H1 (cell line): Measurements from ENCODE around the gene SLC6A6. TPM values are rescaled to one million over a fixed set of nuclear protein-coding genes. Genes with fewer than 3 reads are reported as not detected.

Source experiments
- CTCF ChIA-PET: fragments of 300-600 bp; sonication (Branson Sonifier 250); formaldehyde crosslinking; loops from one replicate; lab custom pipeline; 2021; ENCODE audit not compliant: partially characterized antibody; lab: Charles Lee
- POLR2A ChIA-PET: fragments of 300-600 bp; sonication (Branson Sonifier 250); formaldehyde crosslinking; loops from one replicate; lab custom pipeline; 2021; ENCODE audit warnings: inconsistent platforms; ENCODE audit not compliant: partially characterized antibody; lab: Charles Lee
- DNase-seq, 2 experiments: peaks; one replicate each; pipeline versions ENCODE4 v3.0.0 to v3.0.0-alpha.2; 2010 to 2022; ENCODE audit warnings: low spot score in 2 of 2, low read depth in 1 of 2, mixed read lengths in 1 of 2
- FAIRE-seq: peaks from 2 replicates; lab custom pipeline; 2011; peaks lifted over from hg19 to GRCh38; lab: Jason Lieb, UNC
- H2AFZ ChIP-seq: 2 replicates; pipeline ENCODE4 v1.8.1; 2012; ENCODE audit warnings: low read length, inconsistent platforms
- H2AK5ac ChIP-seq: 2 replicates; pipeline ENCODE4 v1.6.1; 2013; ENCODE audit warnings: low read depth, low read length
- H2BK120ac ChIP-seq: replicated peaks from 2 replicates; pipeline ENCODE3; 2013; ENCODE audit warnings: low read depth, low read length, inconsistent platforms
- H2BK12ac ChIP-seq: 2 replicates; pipeline ENCODE4 v1.6.1; 2013; ENCODE audit warnings: low read depth, low read length
- H2BK15ac ChIP-seq: 2 replicates; pipeline ENCODE4 v1.6.1; 2013; ENCODE audit warnings: low read length
- H2BK20ac ChIP-seq: 2 replicates; pipeline ENCODE4 v1.6.1; 2013; ENCODE audit warnings: low read length
- H2BK5ac ChIP-seq: 2 replicates; pipeline ENCODE4 v1.6.1; 2013; ENCODE audit warnings: low read depth, low read length
- H3K14ac ChIP-seq: 2 replicates; pipeline ENCODE4 v1.6.1; 2013; ENCODE audit warnings: inconsistent platforms; ENCODE audit not compliant: insufficient read length
- H3K18ac ChIP-seq: 2 replicates; pipeline ENCODE4 v1.6.1; 2013; ENCODE audit warnings: low read length; ENCODE audit errors: extremely low read depth
- H3K23ac ChIP-seq: 2 replicates; pipeline ENCODE4 v1.6.1; 2013; ENCODE audit warnings: inconsistent platforms; ENCODE audit not compliant: insufficient read length
- H3K23me2 ChIP-seq: 2 replicates; pipeline ENCODE4 v1.6.1; 2013; ENCODE audit warnings: low read depth, low read length
- H3K27ac ChIP-seq: 2 replicates; pipeline ENCODE4 v1.6.1; 2011; ENCODE audit warnings: low read depth, low read length, inconsistent platforms
- H3K27me3 ChIP-seq, 4 experiments: replicated peaks in 1 of 4; 1 replicate in 1 of 4; 2 replicates in 3 of 4; pipeline versions ENCODE4 v1.6.1 to v1.8.1; 2011 to 2013; ENCODE audit warnings: low read length in 3 of 4, mild to moderate bottlenecking in 3 of 4, inconsistent platforms in 2 of 4, mixed read lengths in 2 of 4, moderate library complexity in 1 of 4; ENCODE audit not compliant: control insufficient read depth in 3 of 4, insufficient read depth in 3 of 4; ENCODE audit errors: extremely low read depth in 1 of 4
- H3K36me3 ChIP-seq, 4 experiments: 2 replicates each; pipeline versions ENCODE4 v1.6.1 to v1.8.1; 2011 to 2013; ENCODE audit warnings: mild to moderate bottlenecking in 4 of 4, low read length in 3 of 4, moderate library complexity in 2 of 4, control low read depth in 1 of 4, inconsistent platforms in 1 of 4; ENCODE audit not compliant: insufficient read depth in 4 of 4, control insufficient read depth in 2 of 4
- H3K4ac ChIP-seq: replicated peaks from 2 replicates; pipeline ENCODE3; 2013; ENCODE audit warnings: low read length, low read depth, mixed read lengths, inconsistent platforms; ENCODE audit not compliant: insufficient read length
- H3K4me1 ChIP-seq, 4 experiments: replicated peaks in 1 of 4; 1 replicate in 1 of 4; 2 replicates in 3 of 4; pipeline versions ENCODE4 v1.6.1 to v1.8.1; 2011 to 2013; ENCODE audit warnings: low read length in 3 of 4, inconsistent platforms in 2 of 4, mixed read lengths in 1 of 4; ENCODE audit not compliant: insufficient read depth in 4 of 4, control insufficient read depth in 3 of 4
- H3K4me2 ChIP-seq, 2 experiments: 2 replicates each; pipeline versions ENCODE4 v1.6.1 to v1.8.1; 2011 to 2013; ENCODE audit warnings: low read depth in 2 of 2, low read length in 2 of 2, control low read depth in 1 of 2, inconsistent platforms in 1 of 2, mild to moderate bottlenecking in 1 of 2; ENCODE audit not compliant: insufficient read depth in 1 of 2
- H3K4me3 ChIP-seq, 4 experiments: fragments of 200-600, 300-600 bp in 1 of 4; sonication (generic), shearing (Covaris generic), sonication (Bioruptor Twin) in 1 of 4; 2 replicates each; pipeline versions ENCODE4 v1.5.1 to v1.8.1; 2011 to 2016; ENCODE audit warnings: low read length in 4 of 4, low read depth in 3 of 4, control low read depth in 2 of 4, inconsistent platforms in 2 of 4, mild to moderate bottlenecking in 2 of 4, mixed read lengths in 1 of 4, moderate library complexity in 1 of 4; ENCODE audit not compliant: insufficient read depth in 2 of 4; ENCODE audit errors: extremely low read depth in 1 of 4
- H3K56ac ChIP-seq: replicated peaks from 2 replicates; pipeline ENCODE3; 2013; ENCODE audit warnings: low read depth, mild to moderate bottlenecking, mixed read lengths, low read length, inconsistent platforms; ENCODE audit not compliant: insufficient read length
- H3K79me1 ChIP-seq: 2 replicates; pipeline ENCODE4 v1.6.1; 2013; ENCODE audit warnings: low read depth, low read length, control low read depth
- H3K79me2 ChIP-seq, 2 experiments: 2 replicates each; pipeline versions ENCODE4 v1.6.1 to v1.8.1; 2012 to 2013; ENCODE audit warnings: low read length in 2 of 2, mild to moderate bottlenecking in 2 of 2, inconsistent platforms in 1 of 2; ENCODE audit not compliant: insufficient read depth in 2 of 2, control insufficient read depth in 1 of 2
- H3K9ac ChIP-seq, 4 experiments: replicated peaks in 1 of 4; 1 replicate in 1 of 4; 2 replicates in 3 of 4; pipeline versions ENCODE4 v1.6.1 to v1.8.1; 2011 to 2013; ENCODE audit warnings: low read depth in 3 of 4, low read length in 3 of 4, control low read depth in 2 of 4, mild to moderate bottlenecking in 2 of 4, moderate library complexity in 2 of 4, inconsistent platforms in 1 of 4; ENCODE audit errors: extremely low read depth in 1 of 4
- H3K9me3 ChIP-seq, 2 experiments: 2 replicates each; pipeline versions ENCODE4 v1.6.1 to v1.8.1; 2012 to 2013; ENCODE audit warnings: mild to moderate bottlenecking in 2 of 2, moderate library complexity in 2 of 2, control low read depth in 1 of 2, inconsistent platforms in 1 of 2, low read depth in 1 of 2, low read length in 1 of 2, mixed read lengths in 1 of 2; ENCODE audit not compliant: insufficient read depth in 2 of 2
- H4K20me1 ChIP-seq, 2 experiments: replicated peaks in 1 of 2; 2 replicates each; pipeline versions ENCODE3 to v1.8.1; 2011 to 2013; ENCODE audit warnings: inconsistent platforms in 2 of 2, low read length in 2 of 2, mild to moderate bottlenecking in 1 of 2; ENCODE audit not compliant: insufficient read depth in 2 of 2, control insufficient read depth in 1 of 2
- H4K5ac ChIP-seq: 2 replicates; pipeline ENCODE4 v1.6.1; 2013; ENCODE audit warnings: low read length, low read depth, mixed read lengths, inconsistent platforms; ENCODE audit not compliant: insufficient read length
- H4K8ac ChIP-seq: 2 replicates; pipeline ENCODE4 v1.8.0; 2013; ENCODE audit warnings: mild to moderate bottlenecking, moderate library complexity, low read length, inconsistent platforms; ENCODE audit not compliant: insufficient read depth; ENCODE audit errors: extremely low read depth
- H4K91ac ChIP-seq: replicated peaks from 2 replicates; pipeline ENCODE3; 2013; ENCODE audit warnings: low read length, mixed read lengths, inconsistent platforms; ENCODE audit not compliant: insufficient read length
- BRCA1 ChIP-seq: IDR thresholded peaks from 2 replicates; pipeline ENCODE4 v1.6.1; 2012; ENCODE audit warnings: low read depth, low read length, improper control_type of control experiment
- CHD1 ChIP-seq: IDR thresholded peaks from 2 replicates; pipeline ENCODE4 v1.6.1; 2012; ENCODE audit warnings: low read depth, low read length, improper control_type of control experiment
- EZH2 ChIP-seq: fragments of 200-600 bp; sonication (generic); IDR thresholded peaks from 2 replicates; pipeline ENCODE4 v1.7.1; 2012; ENCODE audit warnings: low read depth, mild to moderate bottlenecking, moderate library complexity, low read length, inconsistent platforms; ENCODE audit not compliant: severe bottlenecking
- HDAC6 ChIP-seq: IDR thresholded peaks from one replicate; pipeline ENCODE4 v1.7.1; 2012; ENCODE audit warnings: low read depth, mild to moderate bottlenecking, inconsistent platforms, low read length, moderate library complexity
- KDM5A ChIP-seq: fragments of 200-600 bp; IDR thresholded peaks from 2 replicates; pipeline ENCODE4 v1.7.1; 2012; ENCODE audit warnings: mild to moderate bottlenecking, low read length, inconsistent platforms, mixed read lengths
- TBP ChIP-seq: IDR thresholded peaks from 2 replicates; pipeline ENCODE4 v1.6.1; 2011; ENCODE audit warnings: low read depth, low read length, improper control_type of control experiment
- USF2 ChIP-seq: IDR thresholded peaks from 2 replicates; pipeline ENCODE4 v1.6.1; 2011; ENCODE audit warnings: low read length, improper control_type of control experiment
- WGBS, 2 experiments: shearing (Covaris generic) in 1 of 2; methylation state at CpG; one replicate each; pipeline versions ENCODE4 v1.1.6 to v1.1.7; 2013 to 2015; ENCODE audit warnings: low lambda C conversion rate in 2 of 2, mixed read lengths in 2 of 2, inconsistent platforms in 1 of 2, low coverage in 1 of 2, missing lambda C conversion rate in 1 of 2; ENCODE audit not compliant: insufficient replicate concordance in 2 of 2, insufficient coverage in 1 of 2, insufficient read length in 1 of 2; ENCODE audit errors: extremely low coverage in 1 of 2, missing lambda C conversion rate in 1 of 2; 5-methylcytosine and 5-hydroxymethylcytosine counted together
- polyA plus RNA-seq, 7 experiments: library from polyadenylated mRNA; depleted of rRNA in 3 of 7; stranded (reverse) in 5 of 7; unstranded in 2 of 7; fragments of >200 nt in 5 of 7; fragments of 200-250 nt in 2 of 7; gene quantifications; 1 replicate in 5 of 7; 2 replicates in 1 of 7; 4 replicates in 1 of 7; pipeline versions ENCODE4 v1.2.1 to v1.2.3, GENCODE V29; 2011 to 2013; ENCODE audit warnings: missing spikeins in 2 of 7, mixed read lengths in 2 of 7
- total RNA-seq: library from RNA; stranded (reverse); fragmentation: NEBNext Ultra II Directional; extraction: Animal tissue kit (Norgen Biotek cat#: 25700); gene quantifications from 2 replicates; pipeline ENCODE4 v1.2.1, GENCODE V29; 2021

SLC6A6 gene
- total and polyA plus RNA-seq, 2 of the 8 experiments (the other 6 are each of a cell fraction or from before 2014, with no cell fraction given): 66.2 to 144 TPM

- Histone ChIP-seq H3K4me2 (peak overlapping the region in 1 of 2 experiments; percentile 3; a peak in 1 of 4 replicates), H4K20me1 (peaks cover 15 to 43% of the 10 kb centered on the region in 2 experiments), H3K14ac (no peak overlapping the region), H3K79me1 (peaks cover 47% of the 10 kb centered on the region), H3K27ac (no peak overlapping the region), H2BK15ac (0 out of 2 replicates have a peak overlapping the region, but pooled peaks have one; percentile 46), H3K23me2 (no peaks in the 10 kb centered on the region), H4K91ac (no peak overlapping the region), H4K5ac (no peak overlapping the region), H3K36me3 (peaks cover 0 to 9% (median 0%) of the 10 kb centered on the region in 4 experiments; a peak in 2 of 8 replicates), H2AK5ac (no peak overlapping the region), H2AFZ (no peak overlapping the region), H3K9ac (no peak overlapping the region; a peak in 1 of 7 replicates), H4K8ac (no peak overlapping the region), H3K9me3 (no peaks in the 10 kb centered on the region), H2BK12ac (0 out of 2 replicates have a peak overlapping the region, but pooled peaks have one; percentile 39), H3K56ac (no peak overlapping the region), H3K18ac (no peak overlapping the region), H3K79me2 (peaks cover 3 to 64% of the 10 kb centered on the region in 2 experiments; a peak in 3 of 4 replicates), H3K4me1 (peaks cover 5 to 17% (median 12%) of the 10 kb centered on the region in 4 experiments), H3K23ac (no peak overlapping the region), H3K4me3 (no peak overlapping the region), H2BK20ac (no peak overlapping the region), H2BK120ac (no peak overlapping the region), H3K4ac (no peak overlapping the region), H2BK5ac (no peak overlapping the region), H3K27me3 (no peaks in the 10 kb centered on the region; a peak in 1 of 7 replicates)
- POLR2A ChIA-PET: interaction anchor here (0.6 to 1.2 kb wide), 5 partner anchors 19 to 41 kb away, joined by 3 to 4 read pairs (median 3); no protein-coding TSS in a partner anchor
- CTCF ChIA-PET: interaction anchor here (1.0 to 2.1 kb wide), 14 partner anchors 9 to 236 kb away, joined by 3 to 11 read pairs (median 4); no protein-coding TSS in a partner anchor
- FAIRE-seq: no peak
- 91% methylated on average over 13 of the region's 13 CpGs; no CpG with 5 or more reads in 1 of the 2 experiments for WGBS, 2 experiments
- no peak for DNase-seq
- TF ChIP-seq BRCA1 (no peak), TBP (no peak), USF2 (no peak), HDAC6 (no peak), EZH2 (no peak), KDM5A (no peak), CHD1 (no peak)
These were observed 37.2 kb downstream of the SLC6A6 start for GRCh38 chr3:14439501-14440167.
